ENCODE data around the gene TSPAN18.

DNA sequence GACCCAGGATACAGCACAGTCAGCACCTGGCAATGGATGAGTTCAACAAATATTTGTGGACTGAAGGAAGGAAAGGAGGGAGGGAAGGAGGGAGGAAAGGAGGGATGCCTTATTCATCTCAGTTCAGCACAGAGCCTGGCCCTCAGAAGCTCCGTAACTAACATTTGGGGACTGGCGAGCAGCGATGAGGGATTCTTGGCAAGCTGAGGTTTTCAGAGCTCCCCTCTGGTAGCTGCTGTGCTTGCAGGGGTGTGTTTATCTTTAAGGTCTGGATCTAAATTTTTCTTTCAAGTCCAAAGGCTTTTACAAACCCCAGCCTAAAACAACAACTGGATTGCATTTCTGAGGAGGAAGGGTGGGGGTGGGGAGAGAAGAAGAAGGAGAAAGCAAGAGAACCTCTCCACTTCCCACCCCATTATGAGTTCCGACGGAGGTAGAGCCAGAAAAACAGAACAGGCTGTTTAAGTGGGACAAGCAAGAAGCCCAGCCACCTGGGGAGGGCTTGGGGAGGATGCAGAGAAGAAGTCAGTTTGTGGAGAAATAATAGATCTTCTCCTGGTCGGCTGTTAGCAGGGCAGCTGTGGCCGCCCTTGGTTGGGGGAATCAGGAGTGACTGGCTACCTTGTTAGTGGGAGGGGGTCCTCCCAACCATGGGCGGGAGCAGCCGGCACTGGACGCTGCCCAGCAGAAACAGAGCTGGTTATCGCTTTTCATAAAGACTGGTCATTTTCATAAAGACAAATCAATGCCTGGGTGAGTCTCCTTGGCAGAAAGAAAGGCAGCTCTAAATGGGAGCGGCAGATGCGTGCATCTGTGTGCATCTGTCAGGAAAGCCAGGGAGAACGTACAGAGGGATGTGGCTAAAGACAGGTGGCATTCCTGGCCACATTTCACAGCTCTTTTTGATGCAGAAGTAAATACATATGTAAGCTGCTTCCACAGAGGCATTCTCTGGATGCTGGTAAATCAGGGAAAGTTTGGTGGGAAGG is 78.0 kb downstream of the TSPAN18 start:
- TF ChIP-seq YY1 (IDR thresholded peaks at IDR 0.05; ENCODE audit: insufficient read depth, insufficient read length) (no peak), ZNF274 (IDR thresholded peaks at IDR 0.05; ENCODE audit: low read depth, low read length) (no peak), SUZ12 (IDR thresholded peaks at IDR 0.05; ENCODE audit: extremely low read depth, insufficient read depth, insufficient read length) (no peak)
